ENCODE results near the gene CCRL2. TPM values are rescaled to one million over a fixed set of nuclear protein-coding genes. Genes with fewer than 3 reads are reported as not detected.

CCRL2 gene
- total and polyA plus RNA-seq, 9 of the 15 experiments (the other 6 are each of a cell fraction or from before 2014, with no cell fraction given): 3.4 to 5.7 (median 4.0) TPM

DNA sequence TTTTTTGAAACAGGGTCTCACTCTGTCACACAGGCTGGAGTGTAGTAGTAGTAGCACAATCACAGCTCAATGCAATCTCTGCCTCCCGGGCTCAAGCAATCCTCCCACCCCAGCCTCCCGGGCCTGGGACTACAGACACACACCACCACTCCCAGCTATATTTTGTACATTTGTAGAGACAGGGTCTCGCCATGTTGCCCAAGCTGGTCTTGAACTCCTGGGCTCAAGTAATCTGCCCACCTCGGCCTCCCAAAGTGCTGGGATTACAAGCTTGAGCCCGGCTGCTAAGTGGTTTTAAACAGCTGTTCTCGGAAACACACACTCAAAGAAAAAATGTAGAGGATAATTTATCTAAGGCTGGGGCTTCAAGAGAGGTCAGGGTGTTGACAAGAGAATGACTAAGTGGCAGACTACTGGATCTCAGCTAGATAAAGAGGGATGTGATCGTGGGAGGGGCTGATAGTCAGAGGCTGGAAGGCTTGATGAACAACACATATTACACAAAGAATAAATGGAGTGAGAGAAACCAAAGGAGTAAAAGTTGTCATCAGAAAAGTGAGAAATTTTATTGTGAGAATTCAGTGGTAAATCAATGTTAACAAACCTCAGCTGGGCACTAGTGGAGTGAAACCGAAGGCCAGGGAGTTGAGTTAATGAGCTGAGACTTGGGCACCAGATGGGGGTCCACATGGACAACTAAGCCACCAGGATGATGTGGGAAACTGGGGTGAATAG is 6.9 kb upstream of the CCRL2 start (continued):
- TF ChIP-seq AFF4 (CRISPR knock-in tag; IDR thresholded peaks at IDR 0.05) (no peak), MLX (CRISPR knock-in tag; conservative IDR thresholded peaks at IDR 0.05) (peak in 1 of 2 experiments; percentile 51; a peak in 1 of 4 replicates), NCOA4 (IDR thresholded peaks at IDR 0.05; ENCODE audit: partially characterized antibody) (no peak), ELF2 (CRISPR knock-in tag; IDR thresholded peaks at IDR 0.05) (no peak), NCOR1 (IDR thresholded peaks at IDR 0.05) (peak; percentile 90), SP1 (CRISPR knock-in tag; IDR thresholded peaks at IDR 0.05) (no peak), MYBL2 (IDR thresholded peaks at IDR 0.05; ENCODE audit: low read depth) (no peak), MYBL2 (CRISPR knock-in tag; IDR thresholded peaks at IDR 0.05; ENCODE audit: borderline replicate concordance) (no peak), TBL1XR1 (IDR thresholded peaks at IDR 0.05; ENCODE audit: low read length in 2 of 2) (peak in 1 of 2 experiments; percentile 93; a peak in 2 of 4 replicates), MTA2 (IDR thresholded peaks at IDR 0.05; ENCODE audit: low read depth) (peak; percentile 68), NCOA1 (IDR thresholded peaks at IDR 0.05; ENCODE audit: low read depth) (peak; percentile 54; the same call in 1 of the 2 replicates), ZNF395 (CRISPR knock-in tag; IDR thresholded peaks at IDR 0.05) (peak; percentile 86)
